K562 (cell line): Measurements from ENCODE around the gene TTC39C. TPM values are rescaled to one million over a fixed set of nuclear protein-coding genes. Genes with fewer than 3 reads are reported as not detected.

Experiments
- ATAC-seq: fragments of 200-7000 bp; cut with Tn5 transposase; 3 replicates; pipeline ENCODE4 v1.9.1; 2020; ENCODE audit warnings: moderate library complexity
- BruUV-seq: library from RNA; stranded (reverse); fragments of 400-500 nt; replicated peaks from 2 replicates; lab custom pipeline; 2021; lab: Mats Ljungman, UMichigan
- CTCF ChIA-PET: fragments of 300-600 bp; formaldehyde crosslinking; extraction: SDS; loops from one replicate; lab custom pipeline; 2021; ENCODE audit warnings: low intra/inter-chr PET ratio; lab: Yijun Ruan, JAX
- POLR2A ChIA-PET: fragments of 300-600, 350-650 bp; sonication (Branson Sonifier 250); formaldehyde crosslinking; extraction: SDS; loops from one replicate; lab custom pipeline; 2021; ENCODE audit warnings: antibody characterized with exemption, inconsistent platforms; lab: Yijun Ruan, JAX
- DNase-seq, 4 experiments: peaks; one replicate each; pipeline versions ENCODE4 v3.0.0 to v3.0.0-alpha.2; 2011 to 2018; ENCODE audit warnings: low spot score in 3 of 4, mixed read lengths in 3 of 4; ENCODE audit errors: extremely low read depth in 1 of 4
- FAIRE-seq: peaks from 2 replicates; lab custom pipeline; 2011; peaks lifted over from hg19 to GRCh38; lab: Jason Lieb, UNC
- H2AFZ ChIP-seq: 2 replicates; pipeline ENCODE4 v1.6.0; 2011; ENCODE audit warnings: low read depth, low read length, control low read depth, inconsistent platforms
- H3K27ac ChIP-seq: fragments of 200-600 bp; 3 replicates; pipeline ENCODE4 v1.8.0; 2011; ENCODE audit warnings: low read depth, mild to moderate bottlenecking, control low read depth, inconsistent platforms, low read length, moderate library complexity, mixed read lengths; ENCODE audit errors: extremely low read depth
- H3K27me3 ChIP-seq, 2 experiments: fragments of 300-600 bp in 1 of 2; 2 replicates in 1 of 2; 3 replicates in 1 of 2; pipeline versions ENCODE4 v1.6.0 to v1.8.0; 2011; ENCODE audit warnings: inconsistent platforms in 2 of 2, low read length in 2 of 2, mild to moderate bottlenecking in 1 of 2, mixed read lengths in 1 of 2, moderate library complexity in 1 of 2; ENCODE audit not compliant: control insufficient read depth in 2 of 2, insufficient read depth in 2 of 2
- H3K36me3 ChIP-seq: fragments of 300-600 bp; 3 replicates; pipeline ENCODE4 v1.8.0; 2011; ENCODE audit warnings: mild to moderate bottlenecking, low read length, inconsistent platforms; ENCODE audit not compliant: control insufficient read depth, insufficient read depth
- H3K4me1 ChIP-seq, 2 experiments: fragments of 200-600 bp in 1 of 2; replicated peaks in 1 of 2; 2 replicates in 1 of 2; 3 replicates in 1 of 2; pipeline versions ENCODE4 v1.5.1 to v1.8.0; 2011; ENCODE audit warnings: inconsistent platforms in 2 of 2, low read length in 2 of 2, mild to moderate bottlenecking in 1 of 2, mixed read lengths in 1 of 2, moderate library complexity in 1 of 2; ENCODE audit not compliant: control insufficient read depth in 2 of 2, insufficient read depth in 2 of 2
- H3K4me2 ChIP-seq: 2 replicates; pipeline ENCODE4 v1.6.1; 2011; ENCODE audit warnings: low read length, control low read depth, inconsistent platforms, mixed read lengths; ENCODE audit not compliant: insufficient read depth
- H3K4me3 ChIP-seq: fragments of 200-600 bp; sonication (generic), shearing (Covaris generic); 2 replicates; pipeline ENCODE4 v1.5.1; 2016; ENCODE audit warnings: control low read depth, inconsistent platforms
- H3K79me2 ChIP-seq: fragments of 200-600 bp; 3 replicates; pipeline ENCODE4 v1.8.0; 2011; ENCODE audit warnings: low read length, inconsistent platforms; ENCODE audit not compliant: control insufficient read depth, insufficient read depth
- H3K9ac ChIP-seq, 2 experiments: 2 replicates each; pipeline versions ENCODE4 v1.6.0 to v1.6.1; 2011; ENCODE audit warnings: low read depth in 2 of 2, low read length in 2 of 2, control low read depth in 1 of 2, inconsistent platforms in 1 of 2, mild to moderate bottlenecking in 1 of 2, mixed read lengths in 1 of 2; ENCODE audit not compliant: insufficient read depth in 1 of 2
- H3K9me1 ChIP-seq: one replicate; pipeline ENCODE4 v1.6.0; 2011; ENCODE audit warnings: inconsistent platforms, mild to moderate bottlenecking, low read length, moderate library complexity; ENCODE audit not compliant: control insufficient read depth, insufficient read depth
- H3K9me3 ChIP-seq: replicated peaks from 2 replicates; pipeline ENCODE4 v1.5.1; 2011; ENCODE audit warnings: low read depth, low read length, inconsistent platforms; ENCODE audit not compliant: control insufficient read depth, insufficient read depth
- H4K20me1 ChIP-seq: replicated peaks from 2 replicates; pipeline ENCODE4 v1.6.1; 2011; ENCODE audit warnings: low read length, inconsistent platforms, mixed read lengths; ENCODE audit not compliant: control insufficient read depth, insufficient read depth
- BRD4 ChIP-seq: fragments of 200-600 bp; sonication (generic); IDR thresholded peaks from 2 replicates; pipeline ENCODE4 v1.6.1; 2017; ENCODE audit warnings: inconsistent platforms
- CBX3 ChIP-seq, 2 experiments: IDR thresholded peaks; 1 replicate in 1 of 2; 2 replicates in 1 of 2; pipeline ENCODE4 v1.6.1; 2012; ENCODE audit warnings: inconsistent platforms in 2 of 2, low read length in 2 of 2, borderline replicate concordance in 1 of 2, control low read depth in 1 of 2
- E2F4 ChIP-seq: sonication (generic); formaldehyde crosslinking; IDR thresholded peaks from 2 replicates; pipeline ENCODE4 v1.8.0; 2022; ENCODE audit warnings: mild to moderate bottlenecking, low read depth, missing genetic modification reagents
- FOXP4 ChIP-seq: sonication (generic); formaldehyde crosslinking; IDR thresholded peaks from 2 replicates; pipeline ENCODE4 v1.8.0; 2022; ENCODE audit warnings: mild to moderate bottlenecking, missing genetic modification reagents, borderline replicate concordance
- GATAD2B ChIP-seq: fragments of 450-650 bp; IDR thresholded peaks from 2 replicates; pipeline ENCODE4 v1.6.1; 2017; ENCODE audit warnings: mild to moderate bottlenecking, borderline replicate concordance
- GTF2F1 ChIP-seq: IDR thresholded peaks from 2 replicates; pipeline ENCODE4 v1.6.1; 2011; ENCODE audit warnings: low read depth, low read length, improper control_type of control experiment
- HINFP ChIP-seq: fragments of 450-650 bp; conservative IDR thresholded peaks from 2 replicates; pipeline ENCODE4 v1.6.1; 2016; ENCODE audit warnings: missing genetic modification characterization, low read depth, mild to moderate bottlenecking, control low read depth, missing compliant biosample characterization
- HMG20A ChIP-seq: fragments of 450-650 bp; formaldehyde crosslinking; conservative IDR thresholded peaks from 2 replicates; pipeline ENCODE4 v1.4.0; 2020; ENCODE audit warnings: mild to moderate bottlenecking, mixed read lengths
- HSF4 ChIP-seq: fragments of 250-450 bp; sonication (Bioruptor Pico); IDR thresholded peaks from 2 replicates; pipeline ENCODE4 v2.1.2; 2022; ENCODE audit warnings: mild to moderate bottlenecking, moderate library complexity, borderline replicate concordance
- JUN ChIP-seq, 2 experiments: sonication (generic) in 1 of 2; formaldehyde crosslinking in 1 of 2; IDR thresholded peaks; 2 replicates each; pipeline versions ENCODE4 v1.6.1 to v1.8.0; 2012 to 2022; ENCODE audit warnings: borderline replicate concordance in 2 of 2, mild to moderate bottlenecking in 2 of 2, improper control_type of control experiment in 1 of 2, low read depth in 1 of 2, low read length in 1 of 2, missing genetic modification reagents in 1 of 2
- MCM2 ChIP-seq: fragments of 450-650 bp; IDR thresholded peaks from 2 replicates; pipeline ENCODE4 v1.6.1; 2017; ENCODE audit warnings: low read depth, mild to moderate bottlenecking
- POLR2AphosphoS2 ChIP-seq: IDR thresholded peaks from 2 replicates; pipeline ENCODE4 v1.6.1; 2012; ENCODE audit warnings: low read length, improper control_type of control experiment
- RNF2 ChIP-seq: sonication (generic); IDR thresholded peaks from 2 replicates; pipeline ENCODE4 v1.6.1; 2016
- SETDB1 ChIP-seq: IDR thresholded peaks from one replicate; pipeline ENCODE4 v1.6.1; 2012; ENCODE audit warnings: low read length, control low read depth, inconsistent platforms
- THAP7 ChIP-seq: fragments of 250-450 bp; sonication (Bioruptor Pico); IDR thresholded peaks from 2 replicates; pipeline ENCODE4 v1.5.0; 2021
- ZNF644 ChIP-seq: fragments of 200-800 bp; sonication (Bioruptor generic); IDR thresholded peaks from 2 replicates; pipeline ENCODE4 v1.6.1; 2016; ENCODE audit warnings: low read depth, missing genetic modification characterization, missing compliant biosample characterization
- WGBS: fragments of 100-300 bp; shearing (Covaris generic); methylation state at CpG from one replicate; pipeline ENCODE4 v1.1.6; 2016; ENCODE audit warnings: low coverage, mixed read lengths; ENCODE audit not compliant: insufficient coverage; ENCODE audit errors: missing lambda C conversion rate; 5-methylcytosine and 5-hydroxymethylcytosine counted together
- in situ Hi-C: fragments of 300-500 bp; cut with MboI; formaldehyde crosslinking; loops from 4 replicates; pipeline ENCODE4 v1.15.0; 2018; ENCODE audit warnings: inconsistent platforms, mixed read lengths
- intact Hi-C: fragments of 100-400 bp; cut with micrococcal nuclease; formaldehyde crosslinking; loops from 2 replicates; pipeline ENCODE4 v1.14.2; 2022
- polyA plus RNA-seq, 8 experiments: library from polyadenylated mRNA; depleted of rRNA in 4 of 8; stranded (reverse) in 5 of 8; unstranded in 3 of 8; fragments of >200 nt; fragmentation: Nextera tagmentation in 2 of 8; fragmentation: Illumina TruSeq in 1 of 8; extraction: Ambion mirVana in 2 of 8; extraction: Trizol in 1 of 8; gene quantifications; 2 replicates each; pipeline versions ENCODE4 v1.2.1 to v1.2.3, GENCODE V29; 2011 to 2014; ENCODE audit warnings: inconsistent platforms in 1 of 8, missing spikeins in 1 of 8
- total RNA-seq, 7 experiments: library from RNA; depleted of rRNA in 6 of 7; stranded (reverse); fragments of >200 nt in 6 of 7; fragmentation: Illumina TruSeq in 2 of 7; extraction: Trizol in 2 of 7; gene quantifications; 2 replicates each; pipeline versions ENCODE4 v1.2.1 to v1.2.3, GENCODE V29; 2011 to 2021; ENCODE audit warnings: low replicate concordance in 1 of 7

The TTC39C gene
- total and polyA plus RNA-seq, 9 of the 15 experiments (the other 6 are each of a cell fraction or from before 2014, with no cell fraction given) = 0.01 to 0.58 (median 0.18) TPM; not detected in 5

- Histone ChIP-seq H3K4me1 (no peaks in the 10 kb centered on the region), H3K4me2 (no peak overlapping the region), H3K9me1 (no peaks in the 10 kb centered on the region), H3K9me3 (no peaks in the 10 kb centered on the region), H4K20me1 (no peaks in the 10 kb centered on the region), H2AFZ (no peak overlapping the region), H3K27me3 (peaks cover 0 to 7% of the 10 kb centered on the region in 2 experiments; a peak in 1 of 5 replicates), H3K27ac (no peak overlapping the region), H3K36me3 (no peaks in the 10 kb centered on the region), H3K9ac (no peak overlapping the region), H3K79me2 (no peaks in the 10 kb centered on the region), H3K4me3 (no peak overlapping the region)
- POLR2A ChIA-PET = no interaction called here
- FAIRE-seq (no peak), DNase-seq (no peak), ATAC-seq (no peak)
- BruUV-seq = no TSS peak
- 0% methylated on average over 7 of the region's 7 CpGs for WGBS
- in situ Hi-C loops (no loop called here), intact Hi-C loops (no loop called here)
- CTCF ChIA-PET = no interaction called here
- TF ChIP-seq JUN (IDR thresholded peaks at IDR 0.05; ENCODE audit: borderline replicate concordance, low read depth, low read length) = no peak
- no peak for TF ChIP-seq JUN (CRISPR knock-in tag; IDR thresholded peaks at IDR 0.05; ENCODE audit: borderline replicate concordance)
- no peak for TF ChIP-seq HSF4
- no peak for TF ChIP-seq THAP7 (CRISPR knock-in tag)
- TF ChIP-seq BRD4 = no peak
- no peak for TF ChIP-seq E2F4
- no peak for TF ChIP-seq RNF2
- TF ChIP-seq CBX3 (IDR thresholded peaks at IDR 0.05; ENCODE audit: borderline replicate concordance in 1 of 2, low read length in 2 of 2) = no peak
- no peak for TF ChIP-seq HMG20A (CRISPR knock-in tag)
- TF ChIP-seq HINFP (tag) = no peak
- no peak for TF ChIP-seq SETDB1
- TF ChIP-seq GATAD2B = no peak
- TF ChIP-seq POLR2AphosphoS2 = no peak
- no peak for TF ChIP-seq GTF2F1
- TF ChIP-seq ZNF644 (tag) = no peak
- no peak for TF ChIP-seq MCM2
- TF ChIP-seq FOXP4 = no peak
Observed at GRCh38 chr18:23970161-23971096, 44.1 kb upstream of the TTC39C start.
